Measurements from ENCODE around the gene TRPV3.
"Not testable (repeated sequence)": the region's sequence is repeated elsewhere in the genome, so short reads cannot be mapped to it uniquely, and the experiment has no call there.

Gene TRPV3

GRCh38 chr17:3527468-3527867, 30.1 kb downstream of the TRPV3 start:
- H2AFZ ChIP-seq (ENCODE audit: low read depth, low read length) = no peak overlapping the region
- H3K4me1 ChIP-seq (ENCODE audit: low read length) = no peaks in the 10 kb centered on the region
- no peak for TF ChIP-seq EZH2phosphoT487 (IDR thresholded peaks at IDR 0.05; ENCODE audit: low read depth)
- no peak for TF ChIP-seq CTCF (IDR thresholded peaks at IDR 0.05; ENCODE audit: low read depth, low read length)
- H3K9ac ChIP-seq (ENCODE audit: low read length) = no peak overlapping the region
- no peaks in the 10 kb centered on the region for H3K9me3 ChIP-seq (ENCODE audit: insufficient read depth, low read length)
- H3K79me2 ChIP-seq (ENCODE audit: low read length) = no peaks in the 10 kb centered on the region
- no peak overlapping the region for H3K4me2 ChIP-seq (ENCODE audit: low read length)
- no peaks in the 10 kb centered on the region for H3K27me3 ChIP-seq (ENCODE audit: low read depth, low read length)
- H4K20me1 ChIP-seq (ENCODE audit: insufficient read depth, low read length) = no peaks in the 10 kb centered on the region
- H3K36me3 ChIP-seq (replicated peaks; ENCODE audit: low read depth, low read length) = no peaks in the 10 kb centered on the region
- H3K4me3 ChIP-seq (ENCODE audit: low read length) = no peak overlapping the region
- H3K27ac ChIP-seq (ENCODE audit: low read length) = no peak overlapping the region

DNA sequence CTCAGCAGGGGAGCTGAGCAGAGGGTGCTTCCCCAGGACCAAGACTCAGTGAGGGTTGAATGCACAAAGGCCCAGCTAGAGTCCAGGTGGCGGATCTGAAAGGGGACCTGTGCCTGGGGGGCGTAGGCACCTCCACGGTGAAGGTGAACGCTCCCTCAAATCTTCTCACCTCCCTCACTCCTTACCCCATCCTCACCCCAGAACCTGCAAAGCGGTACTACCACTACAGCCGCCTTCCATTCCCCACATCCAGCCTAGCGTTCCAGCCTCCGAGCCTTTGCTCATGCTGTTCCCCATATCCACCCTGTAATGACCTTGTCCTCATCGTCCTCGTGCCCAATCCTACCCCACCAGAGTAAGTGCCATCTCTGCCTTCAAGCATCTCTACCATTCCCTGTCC, 30.6 kb downstream of the TRPV3 start:
- Histone ChIP-seq H3K9me3 (ENCODE audit: insufficient read depth, low read length) (no peaks in the 10 kb centered on the region), H3K4me2 (ENCODE audit: low read length) (no peak overlapping the region), H3K79me2 (ENCODE audit: low read length) (no peaks in the 10 kb centered on the region), H3K4me1 (ENCODE audit: low read length) (no peaks in the 10 kb centered on the region), H3K4me3 (ENCODE audit: low read length) (no peak overlapping the region), H4K20me1 (ENCODE audit: insufficient read depth, low read length) (no peaks in the 10 kb centered on the region), H3K36me3 (replicated peaks; ENCODE audit: low read depth, low read length) (no peaks in the 10 kb centered on the region), H3K27ac (ENCODE audit: low read length) (no peak overlapping the region), H3K27me3 (ENCODE audit: low read depth, low read length) (no peaks in the 10 kb centered on the region), H3K9ac (ENCODE audit: low read length) (no peak overlapping the region), H2AFZ (ENCODE audit: low read depth, low read length) (no peak overlapping the region)
- TF ChIP-seq EZH2phosphoT487 (IDR thresholded peaks at IDR 0.05; ENCODE audit: low read depth) (no peak), CTCF (IDR thresholded peaks at IDR 0.05; ENCODE audit: low read depth, low read length) (no peak)

DNA sequence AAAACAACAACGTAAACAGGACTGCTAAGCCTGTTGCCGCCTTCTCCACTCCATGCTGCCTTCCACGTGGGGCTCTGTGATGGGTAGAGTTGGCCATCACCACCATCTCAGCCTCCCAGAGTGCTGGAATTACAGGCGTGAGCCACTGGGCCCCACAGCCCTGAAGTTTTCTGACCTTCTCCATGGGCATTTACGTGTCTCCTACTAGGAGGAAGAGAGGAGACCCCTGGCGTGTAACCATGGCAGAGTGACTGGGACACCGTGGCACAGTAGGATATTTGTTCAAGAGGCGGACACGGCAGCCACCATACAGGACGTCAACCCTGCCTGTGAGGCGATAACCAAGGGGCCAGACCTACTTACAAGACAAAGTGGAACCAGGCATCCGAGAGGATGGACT, 31.1 kb downstream of the TRPV3 start:
- H2AFZ ChIP-seq (ENCODE audit: low read depth, low read length) = no peak overlapping the region
- no peak overlapping the region for H3K27ac ChIP-seq (ENCODE audit: low read length)
- H3K9ac ChIP-seq (ENCODE audit: low read length) = no peak overlapping the region
- no peaks in the 10 kb centered on the region for H4K20me1 ChIP-seq (ENCODE audit: insufficient read depth, low read length)
- no peaks in the 10 kb centered on the region for H3K79me2 ChIP-seq (ENCODE audit: low read length)
- H3K4me2 ChIP-seq (ENCODE audit: low read length) = no peak overlapping the region
- no peaks in the 10 kb centered on the region for H3K9me3 ChIP-seq (ENCODE audit: insufficient read depth, low read length)
- no peaks in the 10 kb centered on the region for H3K27me3 ChIP-seq (ENCODE audit: low read depth, low read length)
- TF ChIP-seq EZH2phosphoT487 (IDR thresholded peaks at IDR 0.05; ENCODE audit: low read depth) (no peak), CTCF (IDR thresholded peaks at IDR 0.05; ENCODE audit: low read depth, low read length) (no peak)
- no peak overlapping the region for H3K4me3 ChIP-seq (ENCODE audit: low read length)
- no peaks in the 10 kb centered on the region for H3K36me3 ChIP-seq (replicated peaks; ENCODE audit: low read depth, low read length)
- H3K4me1 ChIP-seq (ENCODE audit: low read length) = no peaks in the 10 kb centered on the region

DNA sequence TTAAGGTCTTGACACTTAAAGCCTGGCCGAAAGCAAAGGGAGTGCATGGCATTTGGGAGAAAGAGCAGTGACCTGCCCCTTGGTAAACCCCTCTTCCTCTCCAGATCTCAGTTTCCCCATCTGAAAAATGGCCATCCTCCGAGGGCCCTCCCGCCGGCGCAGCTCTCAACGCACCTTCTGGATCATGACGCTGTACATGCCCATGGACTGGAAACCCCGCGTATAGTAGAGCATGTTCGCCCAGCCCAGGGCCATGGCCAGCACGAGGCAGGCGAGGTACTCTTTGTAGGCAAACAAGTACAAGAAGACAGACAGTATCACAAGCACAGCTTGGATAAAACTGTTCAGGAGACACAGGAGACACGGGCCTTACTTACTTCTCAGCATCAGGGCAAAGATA, 33.6 kb downstream of the TRPV3 start:
- no peak overlapping the region for H3K27ac ChIP-seq (ENCODE audit: low read length)
- H2AFZ ChIP-seq (ENCODE audit: low read depth, low read length) = no peak overlapping the region
- no peaks in the 10 kb centered on the region for H3K79me2 ChIP-seq (ENCODE audit: low read length)
- TF ChIP-seq EZH2phosphoT487 (IDR thresholded peaks at IDR 0.05; ENCODE audit: low read depth) = no peak
- no peak for TF ChIP-seq CTCF (IDR thresholded peaks at IDR 0.05; ENCODE audit: low read depth, low read length)
- H4K20me1 ChIP-seq (ENCODE audit: insufficient read depth, low read length) = no peaks in the 10 kb centered on the region
- H3K27me3 ChIP-seq (ENCODE audit: low read depth, low read length) = no peaks in the 10 kb centered on the region
- H3K9ac ChIP-seq (ENCODE audit: low read length) = no peak overlapping the region
- H3K4me3 ChIP-seq (ENCODE audit: low read length) = no peak overlapping the region
- no peak overlapping the region for H3K4me2 ChIP-seq (ENCODE audit: low read length)
- no peaks in the 10 kb centered on the region for H3K4me1 ChIP-seq (ENCODE audit: low read length)
- H3K9me3 ChIP-seq (ENCODE audit: insufficient read depth, low read length) = no peaks in the 10 kb centered on the region
- H3K36me3 ChIP-seq (replicated peaks; ENCODE audit: low read depth, low read length) = no peaks in the 10 kb centered on the region

DNA sequence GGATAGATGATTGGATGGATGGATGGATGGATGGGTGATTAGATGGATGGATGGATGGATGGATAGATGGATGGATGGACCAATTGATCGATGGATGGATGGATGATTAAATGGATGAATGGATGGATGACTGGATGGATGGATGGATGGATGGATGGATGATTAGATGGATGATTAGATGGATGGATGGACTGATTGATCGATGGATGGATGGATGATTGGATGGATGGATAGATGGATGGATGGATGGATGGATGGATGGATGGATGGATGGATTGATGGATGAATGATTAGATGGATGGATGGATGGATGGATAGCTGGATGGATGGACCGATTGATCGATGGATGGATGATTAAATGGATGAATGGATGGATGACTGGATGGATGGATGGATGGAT, 38.1 kb downstream of the TRPV3 start:
- H3K9ac ChIP-seq (ENCODE audit: low read length); H3K27me3 ChIP-seq (ENCODE audit: low read depth, low read length); H4K20me1 ChIP-seq (ENCODE audit: insufficient read depth, low read length); H3K4me2 ChIP-seq (ENCODE audit: low read length); H3K4me3 ChIP-seq (ENCODE audit: low read length); H3K9me3 ChIP-seq (ENCODE audit: insufficient read depth, low read length); H3K36me3 ChIP-seq (replicated peaks; ENCODE audit: low read depth, low read length); H3K27ac ChIP-seq (ENCODE audit: low read length); H3K4me1 ChIP-seq (ENCODE audit: low read length); H3K79me2 ChIP-seq (ENCODE audit: low read length); H2AFZ ChIP-seq (ENCODE audit: low read depth, low read length): not testable (repeated sequence)

Measured in OCI-LY3 (cell line).